Activated CD8-positive, alpha-beta T cell treated with anti-CD3 and anti-CD28 coated beads for 36 hours (primary cell): ENCODE measurements around the gene S1PR1. TPM values are rescaled to one million over a fixed set of nuclear protein-coding genes. Genes with fewer than 3 reads are reported as not detected.

Source experiments
- ATAC-seq: fragments of 200-7000 bp; cut with Tn5 transposase; one replicate; pipeline ENCODE4 v1.10.0; 2021; ENCODE audit warnings: mild to moderate bottlenecking, moderate library complexity
- CTCF ChIA-PET: fragments of 350-600 bp; sonication (Branson Sonifier 250); formaldehyde crosslinking; loops from one replicate; lab custom pipeline; 2021; ENCODE audit warnings: antibody characterized with exemption; lab: Charles Lee
- POLR2A ChIA-PET: fragments of 350-600 bp; sonication (Branson Sonifier 250); formaldehyde crosslinking; loops from one replicate; lab custom pipeline; 2021; ENCODE audit warnings: antibody characterized with exemption; lab: Charles Lee
- DNase-seq: peaks from one replicate; pipeline ENCODE4 v3.0.0-alpha.2; 2020
- H3K27ac Mint-ChIP-seq: one replicate; pipeline ENCODE4 v1.8.0; 2021; ENCODE audit warnings: mild to moderate bottlenecking, mixed read lengths
- H3K27me3 Mint-ChIP-seq: one replicate; pipeline ENCODE4 v1.8.0; 2021; ENCODE audit warnings: mixed read lengths
- H3K36me3 Mint-ChIP-seq: one replicate; pipeline ENCODE4 v1.8.0; 2021; ENCODE audit warnings: low read depth, mixed read lengths
- H3K4me1 Mint-ChIP-seq: one replicate; pipeline ENCODE4 v1.8.0; 2021; ENCODE audit warnings: low read depth, mixed read lengths
- H3K4me3 Mint-ChIP-seq: one replicate; pipeline ENCODE4 v1.8.0; 2021; ENCODE audit warnings: mild to moderate bottlenecking, moderate library complexity, mixed read lengths
- H3K9me3 Mint-ChIP-seq: one replicate; pipeline ENCODE4 v1.8.0; 2021; ENCODE audit warnings: mixed read lengths
- CTCF ChIP-seq: fragments of 200-600 bp; IDR thresholded peaks from one replicate; pipeline ENCODE4 v1.8.0; 2022; ENCODE audit warnings: antibody characterized with exemption, mild to moderate bottlenecking
- intact Hi-C: fragments of 100-400 bp; cut with micrococcal nuclease; formaldehyde crosslinking; loops from one replicate; pipeline ENCODE4 v1.10.0; 2022
- total RNA-seq, 2 experiments: library from RNA; stranded (reverse); gene quantifications; one replicate each; pipeline ENCODE4 v1.2.3, GENCODE V29; 2021

S1PR1 gene
- total RNA-seq, 2 experiments from 2014 or later = 63.9 to 66.4 TPM

GRCh38 chr1:101280049-101280592 is 43.3 kb downstream of the S1PR1 start:
- no peak for TF ChIP-seq CTCF
- peaks cover 2% of the 10 kb centered on the region for H3K9me3 Mint-ChIP-seq
- ChIA-PET POLR2A (interaction anchor here (0.9 to 3.7 kb wide), 7 partner anchors 11 to 101 kb away, joined by 3 to 20 read pairs (median 6); no protein-coding TSS in a partner anchor), CTCF (interaction anchor here (1.3 to 16.8 kb wide), 7 partner anchors 9 to 266 kb away, joined by 3 to 301 read pairs (median 4); partner anchors contain the start of gene S1PR1)
- no peaks in the 10 kb centered on the region for H3K27me3 Mint-ChIP-seq
- DNase-seq (no peak), ATAC-seq (peak; percentile 26)
- intact Hi-C loops = no loop called here
- peaks cover 5% of the 10 kb centered on the region for H3K36me3 Mint-ChIP-seq
- H3K4me1 Mint-ChIP-seq = peaks cover 87% of the 10 kb centered on the region
- no peak overlapping the region for H3K27ac Mint-ChIP-seq
- H3K4me3 Mint-ChIP-seq = no peak overlapping the region

- no peak for ATAC-seq
- H3K4me3 Mint-ChIP-seq = no peak overlapping the region
- H3K27me3 Mint-ChIP-seq = no peaks in the 10 kb centered on the region
- H3K9me3 Mint-ChIP-seq = peaks cover 5% of the 10 kb centered on the region
- peak overlapping the region; percentile 3 for H3K27ac Mint-ChIP-seq
- H3K4me1 Mint-ChIP-seq = peaks cover 92% of the 10 kb centered on the region
- peaks cover 8% of the 10 kb centered on the region for H3K36me3 Mint-ChIP-seq
- no peak for TF ChIP-seq CTCF
- ChIA-PET POLR2A (interaction anchor here (0.8 to 3.7 kb wide), 8 partner anchors 9 to 102 kb away, joined by 3 to 20 read pairs (median 5); no protein-coding TSS in a partner anchor), CTCF (interaction anchor here (1.1 to 16.8 kb wide), 6 partner anchors 9 to 267 kb away, joined by 3 to 301 read pairs (median 6); partner anchors contain the start of gene S1PR1)
- no peak for DNase-seq
- intact Hi-C loops = no loop called here
Measured at GRCh38 chr1:101280942-101281654, 44.3 kb downstream of the S1PR1 start.

GRCh38 chr1:101281751-101282150 is 44.9 kb downstream of the S1PR1 start:
- no peak for TF ChIP-seq CTCF
- Mint-ChIP-seq H3K27ac (no peak overlapping the region), H3K36me3 (peaks cover 8% of the 10 kb centered on the region), H3K4me1 (peaks cover 94% of the 10 kb centered on the region), H3K27me3 (no peaks in the 10 kb centered on the region), H3K4me3 (no peak overlapping the region), H3K9me3 (peaks cover 5% of the 10 kb centered on the region)
- POLR2A ChIA-PET = interaction anchor here (0.8 to 3.7 kb wide), 5 partner anchors 8 to 43 kb away, joined by 3 to 20 read pairs (median 3); no protein-coding TSS in a partner anchor
- no peak for ATAC-seq
- no peak for DNase-seq
- CTCF ChIA-PET = interaction anchor here (1.1 to 16.8 kb wide), 4 partner anchors 8 to 39 kb away, joined by 4 to 301 read pairs (median 30); partner anchors contain the start of gene S1PR1
- intact Hi-C loops = no loop called here

GRCh38 chr1:101282314-101283038 is 45.7 kb downstream of the S1PR1 start:
- Mint-ChIP-seq H3K27me3 (no peaks in the 10 kb centered on the region), H3K36me3 (peaks cover 8% of the 10 kb centered on the region), H3K9me3 (peaks cover 5% of the 10 kb centered on the region), H3K4me3 (no peak overlapping the region), H3K27ac (peak overlapping the region; percentile 10), H3K4me1 (peaks cover 90% of the 10 kb centered on the region)
- TF ChIP-seq CTCF = no peak
- no peak for ATAC-seq
- intact Hi-C loops = no loop called here
- no peak for DNase-seq
- CTCF ChIA-PET = interaction anchor here (1.1 to 16.8 kb wide), 5 partner anchors 12 to 353 kb away, joined by 4 to 301 read pairs (median 11); partner anchors contain the start of gene S1PR1
- POLR2A ChIA-PET = interaction anchor here (1.2 to 2.9 kb wide), 3 partner anchors 21 to 104 kb away, joined by 3 to 10 read pairs (median 6); no protein-coding TSS in a partner anchor
